ENCODE data around the gene PEX16. TPM values are rescaled to one million over a fixed set of nuclear protein-coding genes. Genes with fewer than 3 reads are reported as not detected.

PEX16 gene
- total RNA-seq, 4 donors from 2014 or later = 26.8 to 40.6 (median 35.3) TPM

- Histone ChIP-seq H3K4me3 (no peak overlapping the region), H3K27ac (no peak overlapping the region), H3K27me3 (peaks cover 15% of the 10 kb centered on the region), H3K9me3 (no peaks in the 10 kb centered on the region), H3K36me3 (no peaks in the 10 kb centered on the region), H3K4me1 (peaks cover 51% of the 10 kb centered on the region)
- peak; percentile 62 to 68 for DNase-seq (ENCODE audit: low spot score in 2 of 2)
- 63% methylated on average over 18 of the region's 22 CpGs for WGBS
- TF ChIP-seq POLR2AphosphoS5 (IDR thresholded peaks at IDR 0.05) (no peak), EP300 (IDR thresholded peaks at IDR 0.05) (no peak)
These were observed 6.6 kb upstream of the PEX16 start for GRCh38 chr11:45924036-45924915.

DNA sequence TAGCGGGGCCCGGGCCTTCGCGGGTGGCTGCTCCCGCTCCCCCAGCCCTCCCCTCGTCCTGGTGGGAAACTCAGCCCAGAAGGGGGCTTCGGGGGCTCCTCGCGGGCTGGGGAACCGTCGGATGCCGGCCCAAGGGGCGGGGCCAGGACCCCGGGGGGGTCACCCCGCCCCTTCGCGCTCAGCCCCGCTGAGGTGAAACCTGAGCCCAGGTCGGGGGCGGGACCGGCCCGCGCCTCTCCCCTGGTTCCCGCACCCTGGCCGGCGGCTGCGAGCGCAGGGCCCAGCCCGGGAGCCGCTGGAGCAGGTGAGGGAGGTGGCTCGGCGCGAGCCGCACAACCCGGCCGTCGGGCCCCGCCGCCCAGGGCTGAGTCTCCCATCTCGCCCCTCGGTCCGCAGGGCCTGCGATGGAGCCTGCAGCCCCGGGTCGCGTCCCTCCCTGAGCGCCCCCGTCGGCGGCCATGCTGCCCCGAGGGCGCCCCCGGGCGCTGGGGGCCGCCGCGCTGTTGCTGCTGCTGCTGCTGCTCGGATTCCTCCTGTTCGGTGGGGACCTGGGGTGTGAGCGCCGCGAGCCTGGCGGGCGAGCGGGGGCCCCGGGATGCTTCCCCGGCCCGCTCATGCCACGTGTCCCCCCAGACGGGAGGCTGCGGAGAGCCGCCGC lies 4.9 kb upstream of the PEX16 start, which contains the start of gene LARGE2:
TSS of gene LARGE2 (plus strand) at position 232 of the 658 bp plus-strand sequence. CDS start at position 459, 227 bp downstream.
- peak within 1 kb of the TSS; percentile 57 for H3K4me3 ChIP-seq
- peak within 1 kb of the TSS; percentile 71 for H3K27ac ChIP-seq
- TF ChIP-seq POLR2A (IDR thresholded peaks at IDR 0.05) (no peak), EP300 (IDR thresholded peaks at IDR 0.05) (no peak), POLR2AphosphoS5 (IDR thresholded peaks at IDR 0.05) (no peak)
- TF ChIP-seq, protein P1, sequence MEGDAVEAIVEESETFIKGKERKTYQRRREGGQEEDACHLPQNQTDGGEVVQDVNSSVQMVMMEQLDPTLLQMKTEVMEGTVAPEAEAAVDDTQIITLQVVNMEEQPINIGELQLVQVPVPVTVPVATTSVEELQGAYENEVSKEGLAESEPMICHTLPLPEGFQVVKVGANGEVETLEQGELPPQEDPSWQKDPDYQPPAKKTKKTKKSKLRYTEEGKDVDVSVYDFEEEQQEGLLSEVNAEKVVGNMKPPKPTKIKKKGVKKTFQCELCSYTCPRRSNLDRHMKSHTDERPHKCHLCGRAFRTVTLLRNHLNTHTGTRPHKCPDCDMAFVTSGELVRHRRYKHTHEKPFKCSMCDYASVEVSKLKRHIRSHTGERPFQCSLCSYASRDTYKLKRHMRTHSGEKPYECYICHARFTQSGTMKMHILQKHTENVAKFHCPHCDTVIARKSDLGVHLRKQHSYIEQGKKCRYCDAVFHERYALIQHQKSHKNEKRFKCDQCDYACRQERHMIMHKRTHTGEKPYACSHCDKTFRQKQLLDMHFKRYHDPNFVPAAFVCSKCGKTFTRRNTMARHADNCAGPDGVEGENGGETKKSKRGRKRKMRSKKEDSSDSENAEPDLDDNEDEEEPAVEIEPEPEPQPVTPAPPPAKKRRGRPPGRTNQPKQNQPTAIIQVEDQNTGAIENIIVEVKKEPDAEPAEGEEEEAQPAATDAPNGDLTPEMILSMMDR (IDR thresholded peaks at IDR 0.05) = no peak
- no peaks in the 10 kb centered on the region for H3K9me3 ChIP-seq
- H3K36me3 ChIP-seq = no peaks in the 10 kb centered on the region
- WGBS = 0% methylated on average over 6 of the region's 73 CpGs
- peaks cover 45% of the 10 kb centered on the region for H3K4me1 ChIP-seq
- peak in 1 of 2 donors; percentile 76 for DNase-seq (ENCODE audit: low spot score in 2 of 2)
- peaks cover 15% of the 10 kb centered on the region for H3K27me3 ChIP-seq

DNA sequence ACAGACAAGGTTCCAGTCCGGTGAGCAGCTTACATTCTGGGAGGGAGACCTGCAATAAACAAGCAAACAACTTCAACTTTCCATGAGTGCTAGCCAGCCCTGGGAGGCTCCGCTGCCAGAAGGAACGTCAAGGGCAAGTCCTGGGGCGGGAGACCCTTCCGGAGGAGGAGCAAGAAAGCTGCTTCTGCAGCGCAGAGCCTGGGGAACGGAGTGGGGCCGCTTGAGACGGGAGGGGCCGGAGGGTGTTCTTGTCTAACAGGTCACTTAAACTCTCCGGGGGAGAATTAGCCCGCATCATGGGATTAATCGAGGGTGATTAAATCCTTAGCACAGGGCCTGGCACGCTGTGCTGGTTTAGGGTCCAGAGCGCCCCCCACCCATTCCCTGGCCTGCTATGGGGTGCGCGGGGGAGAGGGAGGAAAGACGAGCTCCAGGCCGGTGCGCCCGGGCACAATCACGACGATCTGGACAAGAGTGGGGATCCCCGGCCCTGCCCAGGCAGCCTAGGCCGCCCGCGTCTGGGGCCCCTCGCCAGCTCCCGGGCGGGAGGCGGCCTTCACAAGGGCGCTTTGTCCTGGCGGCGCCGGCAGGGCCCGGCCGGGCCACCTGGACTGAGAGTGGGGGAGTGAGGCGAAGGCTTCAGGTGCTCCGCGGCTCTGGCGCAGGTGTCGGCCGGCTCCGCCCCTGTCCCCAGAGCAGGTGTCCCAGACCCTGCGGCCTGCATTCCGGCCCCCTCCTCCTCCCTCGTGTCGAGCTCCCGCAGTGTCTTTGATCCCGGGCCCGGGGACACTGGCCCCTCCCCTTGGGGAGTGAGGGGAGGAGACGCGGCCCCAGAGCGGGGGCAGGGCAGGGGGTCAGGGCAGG lies 4.1 kb upstream of the PEX16 start:
- H3K36me3 ChIP-seq = no peaks in the 10 kb centered on the region
- H3K4me3 ChIP-seq = peak overlapping the region; percentile 57
- peaks cover 15% of the 10 kb centered on the region for H3K27me3 ChIP-seq
- 42% methylated on average over 24 of the region's 54 CpGs for WGBS
- peak overlapping the region; percentile 71 for H3K27ac ChIP-seq
- H3K4me1 ChIP-seq = peaks cover 52% of the 10 kb centered on the region
- no peak for TF ChIP-seq POLR2A (IDR thresholded peaks at IDR 0.05)
- no peak for TF ChIP-seq POLR2AphosphoS5 (IDR thresholded peaks at IDR 0.05)
- TF ChIP-seq EP300 (IDR thresholded peaks at IDR 0.05) = no peak
- TF ChIP-seq, protein P1 (IDR thresholded peaks at IDR 0.05) = no peak
- DNase-seq (ENCODE audit: low spot score in 2 of 2) = peak in 1 of 2 donors; percentile 76
- H3K9me3 ChIP-seq = no peaks in the 10 kb centered on the region

GRCh38 chr11:45920531-45921477 lies 3.1 kb upstream of the PEX16 start:
- Histone ChIP-seq H3K4me1 (peaks cover 62% of the 10 kb centered on the region), H3K27me3 (peaks cover 15% of the 10 kb centered on the region), H3K4me3 (no peak overlapping the region), H3K27ac (peak overlapping the region; percentile 71), H3K9me3 (no peaks in the 10 kb centered on the region), H3K36me3 (peaks cover 4% of the 10 kb centered on the region)
- TF ChIP-seq POLR2AphosphoS5 (IDR thresholded peaks at IDR 0.05) (no peak), POLR2A (IDR thresholded peaks at IDR 0.05) (no peak), EP300 (IDR thresholded peaks at IDR 0.05) (no peak)
- TF ChIP-seq, protein P1 (IDR thresholded peaks at IDR 0.05) = no peak
- 77% methylated on average over 6 of the region's 6 CpGs for WGBS
- DNase-seq (ENCODE audit: low spot score in 2 of 2) = no peak
